ENCODE measurements around the gene PPFIA1. TPM values are rescaled to one million over a fixed set of nuclear protein-coding genes. Genes with fewer than 3 reads are reported as not detected.

The PPFIA1 gene
- polyA plus RNA-seq, 1 of the 3 experiments (the other 2 are of a cell fraction): 37.4 TPM

DNA sequence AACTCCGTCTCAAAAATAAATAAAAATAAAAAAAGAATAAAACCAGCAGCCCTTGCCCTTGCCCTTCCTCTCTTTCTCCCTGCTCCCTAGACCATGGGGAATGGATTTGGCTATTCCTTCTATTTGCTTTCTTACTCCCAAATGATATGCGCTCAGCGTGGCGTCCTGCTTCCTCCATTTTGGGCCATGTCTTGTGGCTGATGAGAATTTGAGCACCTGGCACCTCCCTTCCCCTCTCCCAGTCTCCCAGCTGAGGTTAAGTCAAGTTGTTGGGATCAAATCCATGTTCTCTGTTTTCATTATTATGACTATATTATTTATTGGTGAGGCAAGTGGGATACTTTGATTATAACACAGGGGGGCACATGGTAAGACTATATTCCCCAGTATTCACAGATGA lies 117.1 kb downstream of the PPFIA1 start:
- H3F3A ChIP-seq (replicated peaks; ENCODE audit: insufficient read depth): no peaks in the 10 kb centered on the region
- H3K27ac ChIP-seq (ENCODE audit: low read depth in 2 of 2, low read length in 1 of 2): no peak overlapping the region
- no peak overlapping the region for H3K4me2 ChIP-seq
- POLR2A ChIA-PET: no interaction called here
- no peak overlapping the region for H2AFZ ChIP-seq (ENCODE audit: low read depth)
- no peaks in the 10 kb centered on the region for H3K9me2 ChIP-seq
- DNase-seq: no peak
- H4K20me1 ChIP-seq (ENCODE audit: insufficient read depth): no peaks in the 10 kb centered on the region; the same call in 1 of the 2 replicates
- CTCF ChIA-PET: no interaction called here
- peaks cover 18 to 22% of the 10 kb centered on the region in 2 experiments for H3K36me3 ChIP-seq (replicated peaks in 1 of 2; ENCODE audit: control insufficient read depth in 1 of 2, insufficient read depth in 2 of 2, low read length in 1 of 2)
- peaks cover 10% of the 10 kb centered on the region for H3K79me2 ChIP-seq (ENCODE audit: insufficient read depth)
- H3K9ac ChIP-seq: no peak overlapping the region
- no peaks in the 10 kb centered on the region for H3K9me3 ChIP-seq
- TF ChIP-seq, protein P1, sequence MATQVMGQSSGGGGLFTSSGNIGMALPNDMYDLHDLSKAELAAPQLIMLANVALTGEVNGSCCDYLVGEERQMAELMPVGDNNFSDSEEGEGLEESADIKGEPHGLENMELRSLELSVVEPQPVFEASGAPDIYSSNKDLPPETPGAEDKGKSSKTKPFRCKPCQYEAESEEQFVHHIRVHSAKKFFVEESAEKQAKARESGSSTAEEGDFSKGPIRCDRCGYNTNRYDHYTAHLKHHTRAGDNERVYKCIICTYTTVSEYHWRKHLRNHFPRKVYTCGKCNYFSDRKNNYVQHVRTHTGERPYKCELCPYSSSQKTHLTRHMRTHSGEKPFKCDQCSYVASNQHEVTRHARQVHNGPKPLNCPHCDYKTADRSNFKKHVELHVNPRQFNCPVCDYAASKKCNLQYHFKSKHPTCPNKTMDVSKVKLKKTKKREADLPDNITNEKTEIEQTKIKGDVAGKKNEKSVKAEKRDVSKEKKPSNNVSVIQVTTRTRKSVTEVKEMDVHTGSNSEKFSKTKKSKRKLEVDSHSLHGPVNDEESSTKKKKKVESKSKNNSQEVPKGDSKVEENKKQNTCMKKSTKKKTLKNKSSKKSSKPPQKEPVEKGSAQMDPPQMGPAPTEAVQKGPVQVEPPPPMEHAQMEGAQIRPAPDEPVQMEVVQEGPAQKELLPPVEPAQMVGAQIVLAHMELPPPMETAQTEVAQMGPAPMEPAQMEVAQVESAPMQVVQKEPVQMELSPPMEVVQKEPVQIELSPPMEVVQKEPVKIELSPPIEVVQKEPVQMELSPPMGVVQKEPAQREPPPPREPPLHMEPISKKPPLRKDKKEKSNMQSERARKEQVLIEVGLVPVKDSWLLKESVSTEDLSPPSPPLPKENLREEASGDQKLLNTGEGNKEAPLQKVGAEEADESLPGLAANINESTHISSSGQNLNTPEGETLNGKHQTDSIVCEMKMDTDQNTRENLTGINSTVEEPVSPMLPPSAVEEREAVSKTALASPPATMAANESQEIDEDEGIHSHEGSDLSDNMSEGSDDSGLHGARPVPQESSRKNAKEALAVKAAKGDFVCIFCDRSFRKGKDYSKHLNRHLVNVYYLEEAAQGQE (IDR thresholded peaks at IDR 0.05; ENCODE audit: low read depth, low read length): no peak
- no peak for TF ChIP-seq MEF2A (IDR thresholded peaks at IDR 0.05; ENCODE audit: borderline replicate concordance, low read depth)
- no peak for TF ChIP-seq YY1 (IDR thresholded peaks at IDR 0.05; ENCODE audit: low read depth)
- no peak for TF ChIP-seq RCOR1 (IDR thresholded peaks at IDR 0.05; ENCODE audit: low read length)
- no peak for TF ChIP-seq SMC3 (IDR thresholded peaks at IDR 0.05; ENCODE audit: low read depth, low read length)
- TF ChIP-seq, protein P2, sequence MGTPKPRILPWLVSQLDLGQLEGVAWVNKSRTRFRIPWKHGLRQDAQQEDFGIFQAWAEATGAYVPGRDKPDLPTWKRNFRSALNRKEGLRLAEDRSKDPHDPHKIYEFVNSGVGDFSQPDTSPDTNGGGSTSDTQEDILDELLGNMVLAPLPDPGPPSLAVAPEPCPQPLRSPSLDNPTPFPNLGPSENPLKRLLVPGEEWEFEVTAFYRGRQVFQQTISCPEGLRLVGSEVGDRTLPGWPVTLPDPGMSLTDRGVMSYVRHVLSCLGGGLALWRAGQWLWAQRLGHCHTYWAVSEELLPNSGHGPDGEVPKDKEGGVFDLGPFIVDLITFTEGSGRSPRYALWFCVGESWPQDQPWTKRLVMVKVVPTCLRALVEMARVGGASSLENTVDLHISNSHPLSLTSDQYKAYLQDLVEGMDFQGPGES (IDR thresholded peaks at IDR 0.05; ENCODE audit: low read depth, low read length): no peak
- TF ChIP-seq, protein P3, sequence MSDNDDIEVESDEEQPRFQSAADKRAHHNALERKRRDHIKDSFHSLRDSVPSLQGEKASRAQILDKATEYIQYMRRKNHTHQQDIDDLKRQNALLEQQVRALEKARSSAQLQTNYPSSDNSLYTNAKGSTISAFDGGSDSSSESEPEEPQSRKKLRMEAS (IDR thresholded peaks at IDR 0.05; ENCODE audit: low read depth): no peak
- no peak for TF ChIP-seq GATA2 (CRISPR knock-in tag; IDR thresholded peaks at IDR 0.05)
- no peak for TF ChIP-seq SIN3A (IDR thresholded peaks at IDR 0.05; ENCODE audit: borderline replicate concordance, low read depth, low read length)
- no peak for TF ChIP-seq TEAD4 (IDR thresholded peaks at IDR 0.05; ENCODE audit: borderline replicate concordance, insufficient read depth)
- no peak for TF ChIP-seq TAF1 (IDR thresholded peaks at IDR 0.05; ENCODE audit: borderline replicate concordance, low read depth, low read length)
- TF ChIP-seq NFIC (IDR thresholded peaks at IDR 0.05; ENCODE audit: borderline replicate concordance): no peak
- TF ChIP-seq, protein P4, sequence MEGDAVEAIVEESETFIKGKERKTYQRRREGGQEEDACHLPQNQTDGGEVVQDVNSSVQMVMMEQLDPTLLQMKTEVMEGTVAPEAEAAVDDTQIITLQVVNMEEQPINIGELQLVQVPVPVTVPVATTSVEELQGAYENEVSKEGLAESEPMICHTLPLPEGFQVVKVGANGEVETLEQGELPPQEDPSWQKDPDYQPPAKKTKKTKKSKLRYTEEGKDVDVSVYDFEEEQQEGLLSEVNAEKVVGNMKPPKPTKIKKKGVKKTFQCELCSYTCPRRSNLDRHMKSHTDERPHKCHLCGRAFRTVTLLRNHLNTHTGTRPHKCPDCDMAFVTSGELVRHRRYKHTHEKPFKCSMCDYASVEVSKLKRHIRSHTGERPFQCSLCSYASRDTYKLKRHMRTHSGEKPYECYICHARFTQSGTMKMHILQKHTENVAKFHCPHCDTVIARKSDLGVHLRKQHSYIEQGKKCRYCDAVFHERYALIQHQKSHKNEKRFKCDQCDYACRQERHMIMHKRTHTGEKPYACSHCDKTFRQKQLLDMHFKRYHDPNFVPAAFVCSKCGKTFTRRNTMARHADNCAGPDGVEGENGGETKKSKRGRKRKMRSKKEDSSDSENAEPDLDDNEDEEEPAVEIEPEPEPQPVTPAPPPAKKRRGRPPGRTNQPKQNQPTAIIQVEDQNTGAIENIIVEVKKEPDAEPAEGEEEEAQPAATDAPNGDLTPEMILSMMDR (IDR thresholded peaks at IDR 0.05): no peak
- TF ChIP-seq, protein P5, sequence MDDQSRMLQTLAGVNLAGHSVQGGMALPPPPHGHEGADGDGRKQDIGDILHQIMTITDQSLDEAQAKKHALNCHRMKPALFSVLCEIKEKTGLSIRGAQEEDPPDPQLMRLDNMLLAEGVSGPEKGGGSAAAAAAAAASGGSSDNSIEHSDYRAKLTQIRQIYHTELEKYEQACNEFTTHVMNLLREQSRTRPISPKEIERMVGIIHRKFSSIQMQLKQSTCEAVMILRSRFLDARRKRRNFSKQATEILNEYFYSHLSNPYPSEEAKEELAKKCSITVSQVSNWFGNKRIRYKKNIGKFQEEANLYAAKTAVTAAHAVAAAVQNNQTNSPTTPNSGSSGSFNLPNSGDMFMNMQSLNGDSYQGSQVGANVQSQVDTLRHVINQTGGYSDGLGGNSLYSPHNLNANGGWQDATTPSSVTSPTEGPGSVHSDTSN (IDR thresholded peaks at IDR 0.05): no peak
- no peak for TF ChIP-seq FOXM1 (IDR thresholded peaks at IDR 0.05; ENCODE audit: low read depth)
- no peak overlapping the region for H3K4me3 ChIP-seq (ENCODE audit: low read depth in 2 of 2, low read length in 1 of 2)
- WGBS (ENCODE audit: low lambda C conversion rate): 100% methylated on average over 4 of the region's 4 CpGs
- H3K27me3 ChIP-seq (ENCODE audit: insufficient read depth): no peaks in the 10 kb centered on the region
- peaks cover under 1 to 15% of the 10 kb centered on the region in 2 experiments; a peak in 1 of 4 replicates for H3K4me1 ChIP-seq (ENCODE audit: control insufficient read depth in 1 of 2, insufficient read depth in 2 of 2, low read depth in 1 of 2, low read length in 1 of 2)
